ENCODE data around the gene CX3CR1. TPM values are rescaled to one million over a fixed set of nuclear protein-coding genes. Genes with fewer than 3 reads are reported as not detected.

The CX3CR1 gene
- total RNA-seq, 2 experiments from 2014 or later: 0.14 to 0.27 TPM

DNA sequence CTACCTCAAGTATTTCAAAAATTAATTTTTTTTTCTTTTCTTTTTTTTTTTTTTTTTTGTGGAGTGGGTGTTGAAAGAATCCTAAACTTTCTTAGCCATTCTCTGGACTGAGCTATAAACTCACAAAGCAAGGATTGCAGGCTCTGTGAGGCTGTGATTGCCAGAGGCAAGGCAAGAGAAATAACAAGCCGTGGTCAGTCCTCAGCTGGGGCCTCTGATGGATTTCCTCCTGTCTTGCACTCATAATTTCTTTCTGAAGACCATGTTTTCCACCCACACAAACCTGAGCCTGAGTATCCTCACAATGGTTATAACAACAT, 1.3 kb downstream of the CX3CR1 start:
- Histone ChIP-seq H3K36me3 (ENCODE audit: insufficient read depth, low read length) (no peaks in the 10 kb centered on the region), H3K27ac (ENCODE audit: low read depth in 1 of 2, low read length in 2 of 2) (no peak overlapping the region), H3K27me3 (ENCODE audit: control insufficient read depth in 1 of 2, insufficient read depth in 2 of 2, low read length in 2 of 2) (no peaks in the 10 kb centered on the region), H3K9me3 (ENCODE audit: control insufficient read depth in 1 of 2, insufficient read depth in 1 of 2, low read length in 2 of 2) (no peaks in the 10 kb centered on the region), H3K4me1 (ENCODE audit: insufficient read depth, low read length) (peaks cover 38% of the 10 kb centered on the region), H3K4me3 (ENCODE audit: low read length) (peak overlapping the region; percentile 49)
- no peaks in the 10 kb centered on the region for H3K36me3 Mint-ChIP-seq (ENCODE audit: low read depth)
- H3K4me3 Mint-ChIP-seq: no peak overlapping the region
- H3K4me1 Mint-ChIP-seq (ENCODE audit: low read depth): peaks cover 5% of the 10 kb centered on the region
- H3K9me3 Mint-ChIP-seq: no peaks in the 10 kb centered on the region
- intact Hi-C loops (cut with DNase I, micrococcal nuclease): no loop called here
- TF ChIP-seq, protein P1, sequence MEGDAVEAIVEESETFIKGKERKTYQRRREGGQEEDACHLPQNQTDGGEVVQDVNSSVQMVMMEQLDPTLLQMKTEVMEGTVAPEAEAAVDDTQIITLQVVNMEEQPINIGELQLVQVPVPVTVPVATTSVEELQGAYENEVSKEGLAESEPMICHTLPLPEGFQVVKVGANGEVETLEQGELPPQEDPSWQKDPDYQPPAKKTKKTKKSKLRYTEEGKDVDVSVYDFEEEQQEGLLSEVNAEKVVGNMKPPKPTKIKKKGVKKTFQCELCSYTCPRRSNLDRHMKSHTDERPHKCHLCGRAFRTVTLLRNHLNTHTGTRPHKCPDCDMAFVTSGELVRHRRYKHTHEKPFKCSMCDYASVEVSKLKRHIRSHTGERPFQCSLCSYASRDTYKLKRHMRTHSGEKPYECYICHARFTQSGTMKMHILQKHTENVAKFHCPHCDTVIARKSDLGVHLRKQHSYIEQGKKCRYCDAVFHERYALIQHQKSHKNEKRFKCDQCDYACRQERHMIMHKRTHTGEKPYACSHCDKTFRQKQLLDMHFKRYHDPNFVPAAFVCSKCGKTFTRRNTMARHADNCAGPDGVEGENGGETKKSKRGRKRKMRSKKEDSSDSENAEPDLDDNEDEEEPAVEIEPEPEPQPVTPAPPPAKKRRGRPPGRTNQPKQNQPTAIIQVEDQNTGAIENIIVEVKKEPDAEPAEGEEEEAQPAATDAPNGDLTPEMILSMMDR (IDR thresholded peaks at IDR 0.05): no peak
- no peak for ATAC-seq (ENCODE audit: poor library complexity)
- POLR2A ChIA-PET: no interaction called here
- DNase-seq: no peak
- CTCF ChIA-PET: interaction anchor here (0.7 to 1.2 kb wide), 2 partner anchors 9 to 128 kb away, joined by 3 to 5 read pairs; partner anchors contain the start of gene RPSA
- H3K27ac Mint-ChIP-seq: no peak overlapping the region
- H3K27me3 Mint-ChIP-seq: no peaks in the 10 kb centered on the region

DNA sequence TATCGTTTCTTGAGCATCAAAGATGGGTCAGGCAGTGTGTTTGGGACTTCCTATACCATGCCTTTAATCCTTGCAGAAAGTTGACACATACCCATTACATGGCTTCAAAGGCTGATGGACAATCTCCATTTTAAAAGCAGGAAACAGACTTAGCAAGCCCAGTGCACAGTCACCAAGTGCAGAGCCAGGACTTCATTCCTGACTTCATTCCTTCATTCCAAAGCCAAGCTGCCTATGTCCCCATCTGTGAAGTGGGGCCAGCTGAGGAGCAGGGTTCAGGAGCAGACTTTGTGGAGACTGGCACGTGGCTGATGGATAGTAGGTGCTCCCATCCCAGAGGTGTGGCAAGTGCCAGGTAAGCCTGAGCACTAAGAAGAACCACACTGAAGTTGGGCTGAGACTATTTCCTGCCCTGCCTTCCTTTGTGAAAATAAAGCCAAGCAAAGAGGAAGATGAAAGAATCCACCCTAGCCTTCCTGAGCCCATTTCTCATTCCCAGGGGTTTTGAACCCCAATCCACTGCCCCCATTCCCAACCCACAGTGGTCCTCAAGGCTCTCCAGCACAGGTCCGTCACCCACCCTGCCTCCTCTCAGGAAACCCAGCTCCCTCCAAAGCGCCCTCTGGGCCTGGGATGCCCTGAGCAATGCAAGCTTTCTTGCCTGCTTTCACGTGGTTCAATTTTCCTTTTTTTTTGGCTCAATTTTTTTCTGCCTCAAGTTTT, 1.8 kb downstream of the CX3CR1 start:
- Histone ChIP-seq H3K4me1 (ENCODE audit: insufficient read depth, low read length) (peaks cover 38% of the 10 kb centered on the region), H3K36me3 (ENCODE audit: insufficient read depth, low read length) (no peaks in the 10 kb centered on the region), H3K27ac (ENCODE audit: low read depth in 1 of 2, low read length in 2 of 2) (no peak overlapping the region), H3K27me3 (ENCODE audit: control insufficient read depth in 1 of 2, insufficient read depth in 2 of 2, low read length in 2 of 2) (no peaks in the 10 kb centered on the region), H3K9me3 (ENCODE audit: control insufficient read depth in 1 of 2, insufficient read depth in 1 of 2, low read length in 2 of 2) (no peaks in the 10 kb centered on the region), H3K4me3 (ENCODE audit: low read length) (peak overlapping the region; percentile 49)
- Mint-ChIP-seq H3K4me1 (ENCODE audit: low read depth) (peaks cover 5% of the 10 kb centered on the region), H3K27me3 (no peaks in the 10 kb centered on the region), H3K9me3 (no peaks in the 10 kb centered on the region), H3K4me3 (no peak overlapping the region), H3K36me3 (ENCODE audit: low read depth) (no peaks in the 10 kb centered on the region), H3K27ac (no peak overlapping the region)
- intact Hi-C loops (cut with DNase I, micrococcal nuclease): no loop called here
- DNase-seq (no peak), ATAC-seq (ENCODE audit: poor library complexity) (no peak)
- TF ChIP-seq, protein P1 (IDR thresholded peaks at IDR 0.05): no peak
- POLR2A ChIA-PET: no interaction called here
- CTCF ChIA-PET: interaction anchor here (0.7 to 1.5 kb wide), 3 partner anchors 9 to 128 kb away, joined by 3 to 7 read pairs (median 3); partner anchors contain the start of gene RPSA

DNA sequence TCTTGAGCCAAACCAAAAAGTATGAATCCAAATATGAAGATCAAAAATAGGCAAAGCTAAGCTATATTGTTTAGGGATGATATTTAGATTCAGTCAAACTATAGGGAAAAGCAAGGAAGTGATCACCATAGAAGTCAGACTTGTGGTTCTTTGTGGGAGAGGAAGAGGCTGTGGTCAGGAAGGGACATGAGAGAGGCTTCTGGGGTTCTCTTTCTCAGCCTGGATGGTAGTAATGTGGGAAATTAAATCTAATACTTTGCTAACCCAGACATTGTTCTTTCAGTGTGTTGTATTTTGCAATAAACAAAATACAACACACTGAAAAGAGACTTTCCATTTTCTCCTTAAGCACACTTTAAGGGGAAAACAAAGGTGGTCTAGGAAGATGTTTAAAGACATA, 3.1 kb downstream of the CX3CR1 start:
- ChIA-PET POLR2A (no interaction called here), CTCF (interaction anchor here (1.5 kb wide), 1 partner anchor 11 kb away, joined by 7 read pairs; no protein-coding TSS in a partner anchor)
- Histone ChIP-seq H3K27ac (ENCODE audit: low read depth in 1 of 2, low read length in 2 of 2) (no peak overlapping the region), H3K27me3 (ENCODE audit: control insufficient read depth in 1 of 2, insufficient read depth in 2 of 2, low read length in 2 of 2) (no peaks in the 10 kb centered on the region), H3K4me1 (ENCODE audit: insufficient read depth, low read length) (peaks cover 37% of the 10 kb centered on the region), H3K9me3 (ENCODE audit: control insufficient read depth in 1 of 2, insufficient read depth in 1 of 2, low read length in 2 of 2) (no peaks in the 10 kb centered on the region), H3K4me3 (ENCODE audit: low read length) (peak overlapping the region; percentile 49), H3K36me3 (ENCODE audit: insufficient read depth, low read length) (no peaks in the 10 kb centered on the region)
- Mint-ChIP-seq H3K9me3 (no peaks in the 10 kb centered on the region), H3K4me1 (ENCODE audit: low read depth) (peaks cover 5% of the 10 kb centered on the region), H3K36me3 (ENCODE audit: low read depth) (no peaks in the 10 kb centered on the region), H3K27me3 (no peaks in the 10 kb centered on the region), H3K27ac (no peak overlapping the region), H3K4me3 (no peak overlapping the region)
- intact Hi-C loops (cut with DNase I, micrococcal nuclease): no loop called here
- DNase-seq: no peak
- TF ChIP-seq, protein P1 (IDR thresholded peaks at IDR 0.05): no peak
- ATAC-seq (ENCODE audit: poor library complexity): no peak

All from CD4-positive, alpha-beta T cell (primary cell).